HG02943 (cell line): Measurements from ENCODE around the gene KIAA1671.

ENCODE experiments used
- ATAC-seq: cut with Tn5 transposase; IDR thresholded peaks from one replicate; pipeline ENCODE4 v1.9.1; 2021; ENCODE audit warnings: mild to moderate bottlenecking, low read depth, moderate library complexity; ENCODE audit not compliant: unreplicated experiment

The KIAA1671 gene

GRCh38 chr22:25061605-25062376 is 109.3 kb downstream of the KIAA1671 start:
- ATAC-seq: no peak

GRCh38 chr22:25062386-25063085 is 110.0 kb downstream of the KIAA1671 start:
- no peak for ATAC-seq

GRCh38 chr22:25064894-25065560 is 112.5 kb downstream of the KIAA1671 start:
- ATAC-seq: no peak

DNA sequence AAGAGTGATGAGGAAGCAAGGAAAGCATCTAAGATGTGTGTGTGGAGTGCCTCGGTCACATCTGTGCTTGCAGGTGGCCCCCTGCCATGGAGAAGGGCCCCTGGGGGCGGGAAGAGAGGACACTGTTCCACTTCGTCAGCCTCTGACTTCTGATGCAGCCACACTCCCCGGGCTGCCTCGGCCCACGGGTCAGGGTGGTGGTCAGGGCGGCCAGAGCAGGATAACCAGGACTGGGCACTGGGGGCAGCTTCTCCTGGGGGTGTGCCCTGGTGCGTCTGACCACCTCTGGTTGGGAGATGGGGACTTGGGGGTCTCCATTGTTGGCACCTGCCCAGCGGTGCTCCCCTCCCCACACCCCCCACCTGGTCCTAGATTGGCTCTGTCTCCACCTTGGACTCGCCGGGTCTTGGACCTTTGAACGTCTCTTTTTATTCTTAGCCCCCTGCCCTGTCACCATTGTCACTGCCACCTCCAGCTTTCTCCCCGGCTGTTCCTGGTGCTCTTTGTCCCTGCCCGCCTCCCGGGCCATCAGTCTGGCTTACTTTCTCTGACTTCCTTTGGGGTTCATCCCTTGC is 114.4 kb downstream of the KIAA1671 start:
- ATAC-seq: no peak

DNA sequence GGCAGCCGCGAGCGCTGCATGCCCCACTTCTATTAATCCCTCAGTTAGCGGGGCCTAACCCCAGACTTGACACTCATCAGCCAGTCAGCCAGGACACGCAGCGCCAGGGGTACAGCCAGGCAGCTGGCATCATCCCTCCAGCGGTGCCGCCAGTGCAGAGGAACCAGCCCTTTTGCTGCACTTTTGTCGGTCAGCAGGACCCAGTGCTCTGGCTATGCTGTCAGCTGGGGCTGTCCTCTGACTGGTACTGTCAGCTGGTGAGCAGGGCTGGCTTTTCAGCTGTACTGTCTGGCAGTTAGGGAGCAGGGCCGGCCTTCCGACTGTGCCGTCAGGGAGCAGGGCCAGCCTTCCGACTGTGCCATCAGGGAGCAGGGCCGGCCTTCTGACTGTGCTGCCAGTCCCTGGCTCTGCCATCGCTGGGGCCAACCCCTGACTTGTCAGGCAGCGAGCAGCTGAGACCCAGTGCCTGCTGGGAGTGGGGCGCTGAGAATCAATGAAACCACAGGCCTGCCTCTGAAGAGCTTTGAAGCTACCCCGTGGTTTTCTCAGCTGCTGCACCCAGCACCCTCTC is 115.4 kb downstream of the KIAA1671 start:
- ATAC-seq: no peak

DNA sequence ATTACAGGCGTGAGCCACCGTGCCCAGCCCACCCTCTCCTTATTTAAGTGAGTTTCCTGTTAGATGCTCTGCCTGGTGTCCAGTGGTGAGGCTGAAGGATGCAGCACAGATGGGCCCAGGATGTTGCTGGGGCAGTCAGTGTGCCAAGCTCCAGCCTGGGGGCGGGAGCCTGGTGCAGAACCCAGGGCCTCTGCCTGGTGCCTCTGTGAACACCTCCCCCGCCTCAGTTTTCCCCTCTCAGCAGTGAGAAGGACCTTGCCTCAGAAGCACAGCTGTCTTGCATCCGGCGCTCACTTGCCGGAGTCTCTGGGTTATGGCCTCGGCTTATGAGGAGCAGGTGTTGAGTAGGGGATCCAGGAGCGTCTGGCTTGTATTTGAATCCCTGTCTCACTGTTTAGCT is 116.2 kb downstream of the KIAA1671 start:
- no peak for ATAC-seq

GRCh38 chr22:25069426-25069757 is 116.9 kb downstream of the KIAA1671 start:
- no peak for ATAC-seq

GRCh38 chr22:25069758-25070481 is 117.4 kb downstream of the KIAA1671 start:
- no peak for ATAC-seq

- ATAC-seq: no peak
Measured at GRCh38 chr22:25070956-25071355, 118.4 kb downstream of the KIAA1671 start.

DNA sequence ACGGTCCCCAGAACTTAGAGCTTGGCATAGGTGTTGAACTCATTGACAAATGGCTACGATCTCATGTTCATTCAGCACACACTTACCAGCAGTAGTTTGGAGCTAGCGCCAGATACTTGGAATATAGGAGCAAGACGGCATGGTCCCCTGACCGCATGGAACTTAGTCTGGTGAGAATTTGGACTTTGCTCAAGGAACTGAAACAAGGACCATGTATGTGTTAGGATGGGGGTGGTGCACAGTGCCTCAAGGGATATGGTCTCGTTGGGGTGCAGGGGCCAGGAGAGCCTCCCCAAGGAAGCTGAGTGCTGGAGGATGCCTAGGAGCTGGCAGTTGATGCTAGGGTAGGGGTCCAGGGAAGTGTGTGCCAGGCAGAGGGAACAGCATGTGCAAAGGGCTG is 119.2 kb downstream of the KIAA1671 start:
- no peak for ATAC-seq

GRCh38 chr22:25072406-25072805 is 119.9 kb downstream of the KIAA1671 start:
- no peak for ATAC-seq

DNA sequence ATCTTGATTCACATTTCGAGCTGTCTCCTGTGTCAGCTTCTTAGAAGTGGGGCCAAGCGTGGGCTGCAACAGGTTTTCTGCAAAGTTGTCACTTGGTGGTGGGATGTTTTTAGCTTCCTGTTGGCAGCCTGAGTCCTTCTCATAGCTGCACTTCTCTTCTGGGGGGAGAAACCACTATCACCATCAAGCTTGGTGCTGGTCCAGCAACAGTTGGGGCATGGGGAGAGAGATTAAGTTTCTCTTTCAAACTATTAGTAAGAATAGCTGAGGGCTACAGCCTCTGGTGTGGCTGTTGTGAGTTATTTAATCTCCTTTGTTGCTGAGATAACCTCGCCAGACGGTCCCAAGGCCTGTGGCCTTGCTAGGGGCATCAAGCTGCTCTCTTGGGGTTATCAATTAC is 123.8 kb downstream of the KIAA1671 start:
- ATAC-seq: no peak

DNA sequence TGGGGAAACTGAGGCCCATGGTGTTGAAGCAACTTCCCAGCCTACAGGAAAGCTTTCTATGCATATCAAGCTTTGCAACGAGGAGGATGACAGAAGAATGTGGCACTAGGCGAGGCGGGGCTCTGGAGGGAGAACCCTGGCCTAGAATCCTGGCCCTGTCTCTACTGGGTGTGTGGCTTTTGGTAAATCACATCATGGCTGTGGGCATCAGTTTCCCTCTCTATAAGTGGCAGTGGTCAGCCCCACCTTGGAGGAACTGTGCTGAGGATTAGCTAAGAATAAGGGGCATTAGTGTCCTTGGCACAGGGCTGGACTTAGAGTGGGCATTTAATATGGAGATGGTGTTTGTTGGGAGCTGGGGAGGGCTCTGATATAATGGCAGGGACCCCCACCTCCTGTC is 124.5 kb downstream of the KIAA1671 start:
- no peak for ATAC-seq

GRCh38 chr22:25077964-25078363 is 125.4 kb downstream of the KIAA1671 start:
- ATAC-seq: no peak

DNA sequence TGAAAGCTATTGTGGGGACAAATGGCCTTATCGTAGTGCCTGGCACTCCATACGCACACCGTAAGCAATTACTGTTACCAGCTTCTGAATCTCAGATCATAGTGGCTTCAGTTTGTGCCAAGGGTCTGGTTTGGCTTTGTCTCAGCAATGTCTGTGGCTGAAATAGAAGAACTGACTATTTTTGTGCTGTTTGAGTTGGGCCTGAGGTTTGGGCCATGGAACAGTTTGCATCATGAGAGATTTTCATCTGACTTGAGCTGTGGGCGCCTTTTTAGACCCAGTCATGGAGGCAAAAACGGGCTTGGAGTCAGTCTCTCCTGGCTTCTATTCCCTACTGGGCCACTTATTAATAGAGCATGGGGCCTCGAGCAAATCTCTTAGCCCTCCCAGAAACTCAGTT is 126.1 kb downstream of the KIAA1671 start:
- no peak for ATAC-seq

GRCh38 chr22:25080855-25081254 is 128.3 kb downstream of the KIAA1671 start:
- ATAC-seq: no peak

DNA sequence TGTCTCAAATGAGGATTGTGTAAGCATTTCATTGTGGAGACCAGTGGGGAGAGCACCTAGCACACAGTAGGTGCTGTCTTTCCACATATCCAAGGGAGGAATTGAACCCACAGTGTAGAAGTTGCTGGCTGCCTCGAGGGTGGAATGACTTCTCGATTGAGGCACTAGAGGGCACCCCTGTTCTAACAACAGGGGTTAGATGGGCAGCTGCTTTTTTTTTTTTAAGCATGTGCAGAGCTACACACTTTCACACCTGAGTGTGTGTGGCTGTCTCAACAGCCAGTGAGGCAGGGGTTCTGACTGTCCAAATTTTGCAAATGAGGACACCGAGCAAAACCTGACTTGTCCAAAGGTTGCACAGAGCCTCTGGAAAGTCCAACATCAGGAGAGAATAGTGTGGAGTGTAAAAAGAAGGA is 128.9 kb downstream of the KIAA1671 start:
- ATAC-seq: no peak

- no peak for ATAC-seq
Measured at GRCh38 chr22:25082096-25082495, 129.6 kb downstream of the KIAA1671 start.

DNA sequence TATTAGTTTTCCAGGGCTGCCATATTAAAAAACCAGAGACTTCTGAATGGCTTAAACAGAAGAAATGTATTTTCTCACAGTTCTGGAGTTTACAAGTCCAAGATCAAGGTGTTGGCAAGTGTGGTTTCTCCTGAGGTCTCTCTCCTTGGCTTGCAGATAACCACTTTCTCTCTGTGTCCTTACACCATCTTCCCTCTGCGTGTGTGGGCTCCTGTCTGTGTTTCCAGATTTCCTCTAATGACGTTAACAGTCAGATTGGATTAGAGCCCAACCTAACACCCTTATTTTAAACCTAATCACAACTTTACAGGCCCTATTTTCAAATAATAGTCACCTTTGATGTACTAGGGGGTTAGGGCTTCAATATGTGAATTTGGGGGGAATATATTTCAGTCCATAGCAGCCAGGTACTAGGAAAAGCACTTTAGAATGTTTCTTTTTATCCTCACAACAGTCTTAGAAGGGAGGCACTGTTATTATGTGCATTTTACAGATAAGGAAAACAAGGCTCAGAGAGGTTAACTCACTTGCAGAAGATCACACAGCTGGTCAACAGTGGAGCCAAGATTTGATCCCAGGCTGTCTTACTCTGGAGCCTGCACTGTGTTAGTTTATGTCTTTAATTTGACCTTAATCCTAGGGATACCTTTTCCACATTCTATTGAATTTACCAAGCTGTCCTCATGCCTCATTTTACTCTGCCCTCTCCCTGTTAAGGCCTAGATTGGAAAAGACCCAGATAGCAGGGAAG is 130.7 kb downstream of the KIAA1671 start:
- no peak for ATAC-seq

GRCh38 chr22:25083807-25084200 is 131.3 kb downstream of the KIAA1671 start:
- ATAC-seq: no peak
